Hematopoietic multipotent progenitor cell treated with erythropoietin and hydrocortisone succinate and interleukin-3 and kit ligand, for 4 days (in vitro differentiated cells): ENCODE results near the gene HCRTR1.
"Not testable (repeated sequence)": the region's sequence is repeated elsewhere in the genome, so short reads cannot be mapped to it uniquely, and the experiment has no call there.

Source experiments
- DNase-seq: peaks from one replicate; pipeline ENCODE4 v3.0.0-alpha.2; 2015

HCRTR1 gene

DNA sequence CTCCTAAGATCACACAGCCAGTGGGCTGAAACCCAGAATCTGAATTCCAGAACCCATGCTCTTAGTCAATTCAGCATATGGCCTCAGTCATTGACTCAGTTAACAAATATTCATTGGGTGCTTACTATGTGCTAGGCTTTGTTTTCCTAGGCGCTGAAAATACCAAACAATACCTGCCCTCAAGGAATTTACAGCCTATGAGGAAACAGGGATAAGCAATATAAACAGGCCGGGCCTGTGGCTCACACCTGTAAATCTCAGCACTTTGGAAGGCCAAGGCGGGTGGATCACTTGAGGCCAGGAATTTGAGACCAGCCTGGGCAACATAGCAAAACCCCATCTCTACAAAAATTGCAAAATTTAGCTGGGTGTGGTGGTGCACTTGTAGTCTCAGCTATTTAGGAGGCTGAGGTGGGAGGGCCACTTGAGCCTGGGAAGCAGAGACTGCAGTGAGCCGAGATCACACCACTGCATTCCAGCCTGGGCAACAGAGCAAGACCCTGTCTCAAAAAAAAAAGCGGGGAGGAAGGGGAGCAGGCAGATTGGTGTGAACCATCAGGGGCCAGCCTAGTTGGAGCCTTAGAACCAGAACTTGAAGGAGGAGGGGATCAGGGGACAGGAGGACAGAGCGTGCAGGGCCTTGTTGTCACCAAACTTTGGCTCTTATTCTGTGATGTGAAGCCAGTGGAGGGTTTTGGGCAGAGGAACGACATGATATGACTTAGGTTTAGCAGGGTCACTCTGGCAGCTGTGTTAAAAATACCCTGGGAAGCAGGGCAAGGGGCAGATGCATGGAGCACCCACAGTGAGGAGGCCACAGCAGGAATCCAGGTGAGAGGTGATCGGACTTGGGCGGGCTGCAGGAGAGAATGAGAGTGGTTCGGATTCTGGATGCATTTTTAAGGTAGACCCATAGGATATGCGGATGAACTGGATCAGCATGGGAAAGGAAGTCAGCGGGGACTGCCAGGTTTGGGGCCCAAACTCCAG lies 35.4 kb upstream of the HCRTR1 start:
- no peak for DNase-seq

DNA sequence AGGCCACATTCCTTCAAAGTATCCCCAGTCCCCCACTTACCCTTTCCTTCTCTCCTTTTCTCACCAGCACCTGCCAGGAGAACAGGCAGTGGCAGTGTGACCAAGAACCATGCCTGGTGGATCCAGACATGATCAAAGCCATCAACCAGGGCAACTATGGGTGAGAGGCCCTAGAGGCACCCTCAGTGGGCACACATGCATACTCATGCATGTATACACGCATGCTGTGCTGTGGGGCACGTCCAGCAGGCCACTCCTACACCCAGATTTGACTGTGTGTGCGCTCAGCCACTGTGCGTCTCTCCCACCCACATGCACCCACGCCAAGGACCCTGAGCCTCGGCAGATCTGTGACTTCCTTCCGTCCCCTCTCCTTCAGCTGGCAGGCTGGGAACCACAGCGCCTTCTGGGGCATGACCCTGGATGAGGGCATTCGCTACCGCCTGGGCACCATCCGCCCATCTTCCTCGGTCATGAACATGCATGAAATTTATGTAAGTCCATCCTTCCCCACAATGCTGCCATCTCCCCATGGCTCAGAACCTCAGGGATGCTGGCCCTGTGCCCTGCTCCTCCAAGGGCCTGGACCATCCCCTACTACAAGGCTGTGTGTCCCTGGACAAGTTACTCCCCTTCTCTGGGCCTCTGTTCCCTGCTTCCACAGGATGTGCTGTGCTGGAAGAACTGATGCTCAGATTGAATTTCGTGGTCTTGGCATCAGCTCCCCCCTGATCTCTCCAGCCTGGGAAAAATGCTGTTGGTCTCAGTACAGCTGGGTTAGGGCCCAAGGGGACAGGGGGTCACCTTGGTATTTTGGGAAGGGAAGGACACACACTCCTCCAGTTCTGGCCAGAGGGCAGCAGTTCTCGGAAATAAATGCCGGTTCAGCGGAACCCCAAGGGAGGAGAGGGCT lies 34.2 kb upstream of the HCRTR1 start:
- no peak for DNase-seq

- DNase-seq = peak; percentile 33
Measured at GRCh38 chr1:31583995-31584868, 33.3 kb upstream of the HCRTR1 start.

GRCh38 chr1:31584869-31585735 lies 32.4 kb upstream of the HCRTR1 start:
- DNase-seq = no peak

DNA sequence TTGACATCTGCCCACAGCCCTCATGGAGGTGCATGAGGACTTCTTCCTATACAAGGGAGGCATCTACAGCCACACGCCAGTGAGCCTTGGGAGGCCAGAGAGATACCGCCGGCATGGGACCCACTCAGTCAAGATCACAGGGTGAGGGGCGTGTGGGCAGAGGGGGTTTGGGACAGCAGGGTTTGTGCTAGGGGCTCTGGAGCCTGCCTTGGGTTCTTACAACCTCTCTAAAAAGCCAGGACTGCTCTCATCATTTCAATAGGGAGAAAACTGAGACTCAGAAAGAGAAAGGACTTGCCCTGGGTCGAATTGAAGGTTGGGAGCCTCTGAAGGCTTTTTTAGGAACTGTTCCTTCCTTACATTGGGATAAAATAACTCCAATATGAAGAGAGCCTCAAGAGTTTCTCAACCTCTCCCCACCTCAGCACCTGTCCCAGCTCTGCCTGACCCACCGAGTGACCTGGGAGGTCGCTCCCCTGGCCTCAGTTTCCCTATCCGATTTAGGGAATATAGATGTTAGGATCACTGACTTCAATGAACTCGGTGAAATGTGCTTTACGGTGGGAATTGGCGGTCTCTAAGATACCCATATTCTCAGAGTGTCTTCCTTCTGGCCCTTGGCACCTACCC lies 31.6 kb upstream of the HCRTR1 start:
- DNase-seq = no peak

GRCh38 chr1:31586376-31587327 lies 30.8 kb upstream of the HCRTR1 start:
- DNase-seq = no peak

DNA sequence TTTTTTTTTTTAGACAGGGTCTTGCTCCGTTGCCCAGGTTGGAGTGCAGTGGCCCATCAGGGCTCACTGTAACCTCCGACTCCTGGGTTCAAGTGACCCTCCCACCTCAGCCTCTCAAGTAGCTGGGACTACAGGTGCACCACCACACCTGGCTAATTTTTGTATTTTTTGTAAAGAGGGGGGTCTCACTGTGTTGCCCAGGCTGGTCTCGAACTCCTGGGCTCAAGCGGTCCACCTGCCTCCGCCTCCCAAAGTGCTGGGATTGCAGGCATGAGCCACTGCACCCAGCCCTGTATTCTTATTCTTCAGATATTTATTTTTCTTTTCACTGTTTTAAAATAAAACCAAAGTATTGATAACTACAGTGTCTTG lies 30.2 kb upstream of the HCRTR1 start:
- DNase-seq = not testable (repeated sequence)

GRCh38 chr1:31587720-31588423 lies 29.6 kb upstream of the HCRTR1 start:
- DNase-seq = peak; percentile 82

GRCh38 chr1:31588751-31589515 lies 28.6 kb upstream of the HCRTR1 start:
- no peak for DNase-seq

- DNase-seq = no peak
Measured at GRCh38 chr1:31591425-31592093, 25.9 kb upstream of the HCRTR1 start.

- no peak for DNase-seq
Measured at GRCh38 chr1:31592132-31592531, 25.4 kb upstream of the HCRTR1 start.

DNA sequence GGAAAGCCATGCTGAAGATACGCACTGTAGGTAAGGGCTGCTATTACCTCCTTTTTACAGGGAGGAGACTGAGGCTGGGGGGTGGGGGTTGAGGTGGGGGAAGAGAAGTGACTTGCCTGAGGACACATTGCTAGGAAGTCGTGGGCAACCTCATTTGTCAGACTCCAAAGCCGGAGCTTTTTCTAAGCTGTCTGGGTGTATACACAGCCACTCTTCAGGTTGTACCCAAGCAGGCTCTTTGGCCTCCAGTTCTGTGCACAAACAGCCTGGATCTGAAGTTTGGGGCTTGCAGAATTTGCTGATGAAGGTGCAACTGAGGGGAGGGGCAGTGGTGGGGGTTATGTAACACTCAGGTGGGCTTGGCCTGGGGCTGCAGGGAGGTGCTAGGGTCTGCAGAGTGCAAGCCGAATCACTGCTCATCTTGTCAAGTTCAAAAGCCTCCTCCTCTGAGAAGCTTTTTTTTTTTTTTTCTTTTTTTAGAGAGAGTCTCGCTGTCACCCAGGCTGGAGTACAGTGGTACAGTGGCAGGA lies 24.3 kb upstream of the HCRTR1 start:
- DNase-seq = no peak

- DNase-seq = peak; percentile 84
Measured at GRCh38 chr1:31593770-31594632, 23.5 kb upstream of the HCRTR1 start.

DNA sequence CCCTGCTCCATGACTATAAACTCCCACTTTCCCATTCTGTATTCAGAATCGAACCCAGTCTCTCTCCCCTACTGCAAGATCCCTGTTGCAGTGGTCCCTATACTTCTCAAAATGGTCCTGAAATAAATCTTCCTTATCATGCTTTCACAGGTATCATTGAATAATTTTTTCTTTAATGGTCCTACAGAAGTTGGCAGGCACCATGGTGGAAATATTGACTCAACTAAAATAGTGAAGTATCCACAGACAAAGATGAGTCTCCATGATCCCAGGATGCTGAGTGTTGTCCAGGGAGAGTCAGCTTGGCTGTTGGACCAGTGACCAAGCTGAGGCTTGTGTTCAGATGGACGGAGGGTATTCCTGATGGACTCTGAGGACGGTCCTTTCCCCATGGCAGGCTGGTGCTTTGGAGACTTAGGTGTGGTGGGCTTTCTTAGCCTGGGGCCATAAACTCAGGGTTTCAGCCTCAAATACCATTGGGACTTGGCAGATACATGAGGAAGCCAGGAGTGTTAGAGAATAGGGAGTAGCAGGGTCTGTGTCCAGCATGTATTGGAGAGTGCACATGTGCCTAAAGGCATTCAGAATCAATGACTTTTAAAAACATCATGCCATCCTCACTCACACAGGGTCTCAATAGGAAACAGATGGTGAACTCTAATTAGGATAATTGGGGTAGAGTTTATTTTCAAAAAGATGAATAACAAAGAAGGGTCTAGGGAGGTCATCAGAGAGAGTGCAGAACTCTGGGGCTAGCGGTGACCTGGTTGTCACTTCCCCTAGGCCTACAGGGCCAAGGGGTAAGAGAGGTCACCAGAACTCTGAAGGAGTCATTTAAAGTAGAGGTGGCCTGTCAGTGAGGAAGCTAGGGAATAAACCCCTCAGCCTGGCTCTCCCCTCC lies 21.4 kb upstream of the HCRTR1 start:
- DNase-seq = no peak

- peak; percentile 80 for DNase-seq
Measured at GRCh38 chr1:31596737-31597097, 20.8 kb upstream of the HCRTR1 start.

GRCh38 chr1:31598980-31599379 lies 18.5 kb upstream of the HCRTR1 start:
- DNase-seq = no peak
